GM03348 (cell line): ENCODE data around the gene CALY.

Source experiments
- DNase-seq: peaks from one replicate; pipeline ENCODE4 v3.0.0; 2012; ENCODE audit warnings: low spot score

The CALY gene

DNA sequence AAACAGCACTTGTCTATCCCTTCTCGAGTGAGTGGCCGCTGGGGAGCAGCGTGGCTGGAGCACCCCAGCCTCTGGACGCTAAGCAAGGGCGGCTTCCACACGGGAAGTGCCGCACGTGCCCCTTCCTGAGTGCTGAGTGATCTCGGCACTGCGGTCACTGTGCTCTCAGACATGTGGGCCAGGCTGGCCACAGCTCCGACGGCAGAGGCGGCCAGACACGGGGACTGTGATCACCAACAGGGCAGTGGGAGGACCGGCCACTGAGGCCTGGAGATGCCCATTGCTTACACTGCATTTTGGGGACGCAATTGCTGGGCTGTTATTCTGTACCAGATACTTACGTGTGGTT lies 29.4 kb upstream of the CALY start:
- no peak for DNase-seq

DNA sequence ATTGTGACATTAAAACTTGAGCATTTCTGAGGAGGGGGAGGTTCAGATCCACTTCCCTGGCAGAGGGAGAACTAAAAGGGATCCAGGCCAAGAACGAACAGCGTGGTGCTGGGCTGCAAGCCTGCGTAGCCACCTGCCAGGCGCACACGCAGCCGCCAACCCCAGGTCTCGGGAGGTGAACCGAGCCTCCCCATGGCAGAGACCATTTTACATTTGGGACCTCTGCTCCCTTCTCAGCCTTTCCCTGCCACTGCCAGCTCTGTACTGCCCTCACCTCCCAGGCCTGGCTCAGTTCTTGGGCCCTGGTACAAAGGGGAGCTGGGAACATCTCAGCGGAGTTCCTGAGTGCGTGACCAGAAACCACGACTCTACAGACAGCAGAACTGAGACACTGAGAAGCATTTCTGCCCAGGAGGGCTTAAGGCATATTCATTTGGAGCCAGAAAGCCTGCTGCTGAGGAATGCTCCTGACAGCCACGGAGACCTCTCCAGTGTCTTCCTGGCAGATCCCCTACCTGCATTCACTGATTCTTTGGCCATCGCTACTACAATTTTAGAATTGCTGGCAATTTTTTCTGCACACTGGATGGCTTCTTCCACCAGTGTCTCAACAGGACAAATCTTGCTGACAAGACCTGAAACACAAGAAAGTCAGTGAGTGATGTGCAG lies 28.9 kb upstream of the CALY start:
- DNase-seq: no peak

DNA sequence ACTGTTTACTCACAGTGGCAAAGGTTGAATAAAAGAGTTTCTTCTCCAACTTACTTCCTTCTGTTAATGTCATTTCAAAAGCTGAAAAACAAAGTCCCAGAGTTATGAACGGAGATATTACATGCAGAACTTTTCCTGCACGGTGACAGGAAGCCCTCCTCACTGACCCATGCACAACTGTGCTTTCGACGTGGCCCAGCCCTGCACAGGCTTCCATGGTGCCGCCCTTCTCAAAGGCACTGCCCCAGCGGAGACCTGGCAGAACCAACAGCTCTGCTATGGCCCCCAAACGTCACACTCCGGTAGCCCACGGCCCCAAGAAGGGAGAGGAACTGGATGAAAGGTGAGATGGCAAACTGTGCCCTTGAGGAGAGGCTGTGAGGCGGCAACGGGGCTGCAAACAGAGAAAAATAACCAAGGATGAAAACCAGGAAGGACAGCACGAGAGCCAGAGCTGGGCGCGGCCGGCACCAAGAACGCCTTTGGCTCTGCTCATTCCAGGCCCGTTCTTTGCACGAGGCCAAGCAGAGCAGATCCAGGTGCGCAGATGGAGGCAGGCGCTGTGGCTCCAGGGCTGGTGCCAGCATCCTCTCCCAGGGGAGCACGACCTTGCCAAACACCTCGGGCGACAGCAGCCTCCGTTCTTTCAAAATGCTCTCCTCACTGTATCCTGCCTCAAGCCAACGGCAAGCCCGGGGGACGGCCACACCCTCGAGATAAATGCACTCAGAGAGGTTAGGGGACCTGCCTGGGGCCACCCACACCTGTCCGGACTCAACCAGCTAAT lies 28.1 kb upstream of the CALY start:
- DNase-seq: no peak

DNA sequence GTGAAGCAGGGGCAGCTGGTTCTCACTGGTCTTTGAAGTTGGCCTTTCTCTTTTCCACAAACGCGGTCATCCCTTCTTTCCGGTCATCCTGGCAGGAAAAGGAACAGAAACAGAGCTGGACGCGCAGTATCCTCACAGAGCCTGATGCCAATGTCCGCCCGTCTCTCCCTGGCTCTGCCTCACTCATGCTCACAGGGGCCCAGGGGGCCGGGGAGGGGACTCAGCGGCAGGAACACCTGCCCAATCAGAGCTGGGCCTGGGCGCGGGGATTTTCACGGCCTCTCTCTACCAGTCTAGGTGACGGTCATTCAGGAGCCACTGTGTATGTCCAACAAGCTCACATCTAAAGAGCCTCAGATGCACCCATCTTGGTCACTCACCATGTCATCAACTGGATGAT lies 26.1 kb upstream of the CALY start:
- DNase-seq: no peak

DNA sequence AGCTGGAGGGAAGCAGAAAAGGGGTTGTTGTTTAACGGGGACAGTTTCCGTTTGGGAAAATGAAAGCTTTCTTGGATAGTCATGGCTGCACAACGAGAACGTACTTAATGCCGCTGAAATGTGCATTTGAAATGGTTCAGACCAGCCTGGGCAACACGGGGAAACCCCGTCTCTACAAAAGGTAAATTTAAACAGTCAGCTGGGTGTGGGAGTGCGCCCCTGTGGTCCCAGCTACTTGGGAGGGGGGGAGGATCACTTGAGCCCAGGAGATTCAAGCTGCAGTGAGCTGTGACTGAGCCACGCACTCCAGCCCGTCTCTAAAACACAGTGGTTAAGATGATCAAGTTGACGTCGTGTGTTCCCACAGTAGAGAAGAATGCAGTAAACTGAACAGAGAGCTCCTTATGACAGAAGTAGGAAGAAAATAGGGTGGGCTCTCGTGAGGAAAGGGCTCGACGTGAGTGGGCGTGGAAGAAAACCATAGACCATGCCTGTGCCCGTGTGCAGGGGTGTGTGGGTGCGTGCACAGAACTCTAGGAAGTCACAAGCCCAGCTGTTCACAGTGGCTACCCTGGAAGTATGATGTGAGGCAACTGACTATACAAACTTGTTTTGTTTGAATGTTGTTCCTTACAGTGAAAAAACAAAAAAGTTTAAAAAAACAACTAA lies 25.2 kb upstream of the CALY start:
- no peak for DNase-seq

GRCh38 chr10:133361227-133361626 lies 24.5 kb upstream of the CALY start:
- no peak for DNase-seq

- DNase-seq: no peak
Measured at GRCh38 chr10:133359972-133360610, 23.4 kb upstream of the CALY start.

DNA sequence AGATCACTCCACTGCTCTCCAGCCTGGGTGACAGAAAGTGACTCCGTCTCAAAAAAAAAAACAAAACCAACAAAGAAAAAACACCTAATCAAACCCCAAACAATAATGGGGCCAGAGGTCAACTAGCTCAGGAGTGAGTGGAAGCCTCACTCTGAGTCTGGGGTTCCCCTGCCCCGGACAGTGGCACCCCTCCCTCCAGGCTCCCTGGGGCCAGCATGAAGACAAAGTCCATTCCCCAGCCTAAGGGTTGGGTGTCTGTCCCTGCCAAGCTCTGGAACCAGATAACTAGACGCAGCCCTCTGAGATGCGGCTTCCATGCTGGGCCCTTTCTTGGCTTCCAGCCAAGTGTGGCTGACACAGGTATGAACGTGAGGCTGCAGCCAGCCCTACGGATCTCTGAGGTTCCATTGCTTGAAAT lies 22.9 kb upstream of the CALY start:
- no peak for DNase-seq

GRCh38 chr10:133358925-133359310 lies 22.2 kb upstream of the CALY start:
- no peak for DNase-seq

DNA sequence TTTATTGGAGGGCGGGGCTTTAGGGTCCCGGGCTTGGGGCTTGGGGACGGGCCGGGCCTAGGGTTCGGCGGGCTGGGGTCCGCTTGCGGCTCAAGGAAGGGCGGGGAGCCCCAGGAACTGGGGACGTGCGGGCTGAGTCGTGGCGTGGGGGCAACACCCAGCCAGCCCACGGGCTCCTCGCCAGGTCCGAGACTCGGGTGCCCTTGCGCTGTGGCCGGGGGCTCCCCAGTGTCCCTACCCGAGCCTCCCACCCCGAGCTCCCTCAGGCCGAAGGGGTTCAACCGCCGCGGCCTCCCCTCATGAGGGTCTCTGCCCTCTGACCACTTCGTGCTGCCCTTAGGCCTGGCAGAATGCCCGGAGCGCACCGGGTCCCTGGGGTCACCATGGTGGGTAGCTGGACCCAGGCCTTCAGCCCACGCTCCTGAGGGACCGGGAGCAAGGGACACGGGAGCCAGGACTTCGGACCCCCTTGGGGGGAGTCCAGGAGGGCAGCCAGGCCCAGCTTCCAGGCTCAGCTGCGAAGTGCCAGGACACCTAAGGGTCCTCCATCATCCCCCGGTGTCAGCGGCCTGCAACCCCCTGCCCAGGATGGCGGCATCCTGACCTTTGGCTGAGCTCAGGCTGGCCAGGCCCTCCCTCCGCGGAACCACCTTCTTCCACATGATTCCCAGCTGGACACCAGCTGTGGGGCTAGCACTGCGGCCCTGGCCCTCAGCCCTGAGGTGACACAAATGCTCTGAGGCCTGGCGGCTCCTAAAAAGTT lies 21.6 kb upstream of the CALY start:
- no peak for DNase-seq

GRCh38 chr10:133357285-133358161 lies 20.8 kb upstream of the CALY start, which contains the start of gene FUOM:
Gene FUOM (minus strand): TSS chr10:133358019. CDS start chr10:133358007, 12 bp downstream.
- DNase-seq: peak; percentile 95

DNA sequence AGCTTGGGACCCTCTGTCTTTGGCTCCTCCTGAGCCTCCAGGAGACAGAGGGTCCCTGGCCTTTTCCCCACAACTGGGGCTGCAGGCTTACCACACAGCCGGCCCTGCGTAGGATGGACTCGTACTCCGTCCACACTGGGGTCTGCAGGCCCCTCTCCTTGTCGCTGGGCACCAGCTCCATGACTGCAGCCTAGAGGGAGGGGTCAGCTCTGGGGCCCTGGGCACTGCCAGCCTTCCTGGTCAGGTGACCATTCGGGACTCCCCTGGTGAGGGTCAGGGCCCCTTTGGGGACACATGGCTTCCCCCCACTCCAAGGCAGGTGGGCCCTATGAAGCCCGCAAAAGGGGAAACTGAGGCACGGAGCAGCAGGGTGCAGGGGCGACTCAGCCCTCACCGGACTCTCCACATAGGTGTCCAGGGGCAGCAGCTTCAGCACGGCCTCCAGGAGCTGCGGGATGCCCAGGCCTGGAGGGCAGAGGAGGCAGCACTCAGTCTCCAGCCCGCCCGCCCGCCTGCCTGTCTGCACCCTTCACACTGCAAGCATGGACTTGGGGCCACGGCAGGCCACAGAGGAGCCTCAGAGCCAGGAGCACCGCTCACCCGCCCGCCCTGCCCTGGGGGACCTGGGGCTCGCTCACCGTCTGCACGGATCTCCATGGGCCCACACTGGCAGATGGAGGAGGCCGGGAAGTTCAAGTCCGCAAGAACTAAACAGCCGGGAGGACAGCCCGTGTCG lies 20.0 kb upstream of the CALY start:
- no peak for DNase-seq

DNA sequence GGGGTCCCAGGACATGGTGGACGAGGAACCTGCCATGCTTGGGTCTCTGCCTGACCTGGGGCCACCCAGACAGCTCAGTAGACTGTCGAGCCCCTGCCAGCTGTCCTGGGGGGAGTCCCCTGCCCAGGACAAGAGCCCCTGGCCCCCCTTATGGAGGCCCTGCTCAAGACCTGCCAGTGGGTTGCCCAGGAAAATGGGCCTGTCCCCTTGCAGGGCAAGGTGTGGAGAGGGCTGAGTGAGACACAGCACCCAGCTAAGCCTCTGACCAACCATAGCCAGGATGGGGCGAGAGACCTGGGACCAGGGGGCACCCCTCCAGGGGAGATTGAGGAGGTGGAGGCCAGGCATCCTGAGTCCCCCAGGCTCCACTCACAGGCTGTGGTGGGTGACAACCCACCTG lies 19.3 kb upstream of the CALY start:
- no peak for DNase-seq

DNA sequence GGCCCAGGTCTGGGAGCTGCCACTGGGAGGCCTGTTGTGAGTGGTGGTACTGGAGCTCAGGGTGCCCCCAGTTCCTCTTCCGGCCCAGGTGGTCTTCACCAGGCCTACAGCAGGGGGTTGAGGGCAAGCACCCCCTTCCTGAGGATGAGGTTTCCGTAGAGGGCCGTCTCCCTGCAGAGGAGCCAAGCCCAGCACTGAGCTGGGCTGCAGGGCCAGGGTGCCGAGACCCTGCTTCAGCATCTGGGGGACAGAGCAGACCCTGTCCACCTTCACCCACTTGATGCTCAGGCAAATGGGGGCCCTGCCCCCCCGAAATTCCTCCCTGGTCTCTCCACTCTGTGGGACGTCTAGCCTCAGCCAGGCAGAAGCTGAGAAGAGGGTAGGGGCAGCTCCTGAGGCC lies 18.6 kb upstream of the CALY start:
- DNase-seq: no peak

GRCh38 chr10:133354672-133355240 lies 18.1 kb upstream of the CALY start:
- no peak for DNase-seq

- DNase-seq: no peak
Measured at GRCh38 chr10:133353988-133354605, 17.4 kb upstream of the CALY start.

DNA sequence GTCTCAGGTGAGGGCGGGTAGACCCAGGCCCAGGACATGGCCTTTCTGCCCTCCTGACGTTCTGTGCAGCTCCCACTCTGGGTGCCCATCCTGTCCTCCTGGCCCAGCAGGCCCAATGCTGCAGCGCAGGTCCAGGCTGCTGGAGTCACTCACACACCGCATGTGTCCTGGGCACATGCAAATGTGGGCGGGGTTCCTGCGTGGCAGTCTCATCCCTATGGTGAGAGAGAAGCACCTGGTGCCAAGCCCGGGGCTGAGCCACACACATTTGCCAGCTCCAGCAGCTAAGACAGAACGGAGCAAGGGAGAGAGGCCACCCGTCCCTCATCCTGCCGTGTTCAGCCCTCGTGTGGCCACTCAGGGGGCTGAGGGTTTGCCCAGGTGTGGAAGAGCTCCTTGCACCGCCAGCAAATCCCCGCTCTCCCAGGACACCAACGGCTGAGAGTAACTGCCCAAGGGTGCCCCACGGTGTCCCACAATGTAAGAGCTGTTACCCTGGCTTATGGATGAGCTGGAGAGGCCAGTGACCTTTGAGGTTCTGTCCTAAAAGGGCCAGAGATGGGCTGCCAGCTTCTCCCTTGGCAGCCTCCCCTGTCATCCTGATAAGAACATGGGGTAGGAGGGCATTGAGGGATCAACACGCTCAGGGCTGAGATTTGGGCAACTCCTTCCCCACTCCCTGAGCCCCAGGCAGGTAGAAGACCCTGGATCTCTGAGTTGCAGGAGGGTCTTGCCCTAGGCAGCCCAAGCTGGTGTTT lies 16.7 kb upstream of the CALY start:
- no peak for DNase-seq

GRCh38 chr10:133351408-133352318 lies 15.0 kb upstream of the CALY start:
- no peak for DNase-seq
